GM23248 (cell line): ENCODE data around the gene TRAF3. TPM values are rescaled to one million over a fixed set of nuclear protein-coding genes. Genes with fewer than 3 reads are reported as not detected.
A peak's percentile ranks its signal among the peaks of the same experiment; 100 is the strongest.

Experiments
- DNase-seq: peaks from one replicate; pipeline ENCODE4 v3.0.0-alpha.2; 2015
- H2AFZ ChIP-seq: fragments of 200-600 bp; sonication (generic); 2 replicates; pipeline ENCODE4 v1.6.1; 2016; ENCODE audit warnings: antibody characterized with exemption
- H3F3A ChIP-seq: fragments of 200-600 bp; sonication (generic); 2 replicates; pipeline ENCODE4 v1.6.1; 2016; ENCODE audit warnings: mild to moderate bottlenecking, antibody characterized with exemption, mixed run types; ENCODE audit not compliant: insufficient read depth
- H3K27ac ChIP-seq: fragments of 200-600 bp; sonication (generic); 2 replicates; pipeline ENCODE4 v1.5.1; 2016; ENCODE audit warnings: mild to moderate bottlenecking
- H3K27me3 ChIP-seq: fragments of 200-600 bp; sonication (generic); replicated peaks from 2 replicates; pipeline ENCODE4 v1.6.1; 2016; ENCODE audit warnings: mild to moderate bottlenecking; ENCODE audit not compliant: insufficient read depth
- H3K36me3 ChIP-seq: fragments of 200-600 bp; sonication (generic); 2 replicates; pipeline ENCODE4 v1.6.1; 2016; ENCODE audit warnings: low read depth, mild to moderate bottlenecking
- H3K4me1 ChIP-seq: fragments of 200-600 bp; sonication (generic); 2 replicates; pipeline ENCODE4 v1.6.1; 2016; ENCODE audit warnings: mild to moderate bottlenecking; ENCODE audit not compliant: insufficient read depth
- H3K4me2 ChIP-seq: fragments of 200-600 bp; sonication (generic); one replicate; pipeline ENCODE4 v1.6.1; 2016; ENCODE audit warnings: mild to moderate bottlenecking; ENCODE audit not compliant: unreplicated experiment
- H3K4me3 ChIP-seq: fragments of 200-600 bp; sonication (generic); 2 replicates; pipeline ENCODE4 v1.5.1; 2016; ENCODE audit warnings: mild to moderate bottlenecking
- H3K79me2 ChIP-seq: fragments of 200-600 bp; sonication (generic); 2 replicates; pipeline ENCODE4 v1.6.1; 2016; ENCODE audit warnings: mild to moderate bottlenecking; ENCODE audit not compliant: insufficient read depth
- H3K9ac ChIP-seq: fragments of 200-600 bp; sonication (generic); 2 replicates; pipeline ENCODE4 v1.6.1; 2016; ENCODE audit warnings: mild to moderate bottlenecking
- H3K9me2 ChIP-seq: fragments of 200-600 bp; sonication (generic); 2 replicates; pipeline ENCODE4 v1.6.1; 2016; ENCODE audit warnings: mixed run types, mild to moderate bottlenecking, moderate library complexity; ENCODE audit not compliant: insufficient read depth
- H3K9me3 ChIP-seq: fragments of 200-600 bp; sonication (generic); one replicate; pipeline ENCODE4 v1.6.1; 2017; ENCODE audit warnings: low read depth
- H4K20me1 ChIP-seq: fragments of 200-600 bp; sonication (generic); 2 replicates; pipeline ENCODE4 v1.6.0; 2016; ENCODE audit not compliant: insufficient read depth
- EZH2 ChIP-seq: fragments of 200-600 bp; sonication (generic); IDR thresholded peaks from 2 replicates; pipeline ENCODE4 v1.6.1; 2018; ENCODE audit warnings: antibody characterized with exemption, mild to moderate bottlenecking; ENCODE audit not compliant: insufficient read depth, poor library complexity, severe bottlenecking
- EZH2phosphoT487 ChIP-seq: fragments of 200-600 bp; sonication (generic); IDR thresholded peaks from 2 replicates; pipeline ENCODE4 v1.6.1; 2018; ENCODE audit warnings: antibody characterized with exemption, moderate library complexity, mild to moderate bottlenecking, low read depth; ENCODE audit not compliant: insufficient read depth
- WGBS, 2 experiments: methylation state at CpG; one replicate each; pipeline ENCODE4 v1.1.6; 2015 to 2017; ENCODE audit warnings: low lambda C conversion rate in 2 of 2, low coverage in 1 of 2; ENCODE audit errors: missing lambda C conversion rate in 2 of 2; 5-methylcytosine and 5-hydroxymethylcytosine counted together
- in situ Hi-C: fragments of 300-500 bp; cut with MboI; formaldehyde crosslinking; loops from 2 replicates; pipeline ENCODE4 v1.15.0; 2020
- polyA plus RNA-seq: library from polyadenylated mRNA; unstranded; fragments of >200 nt; fragmentation: Nextera tagmentation; extraction: Ambion mirVana; gene quantifications from 2 replicates; pipeline ENCODE4 v1.2.1, GENCODE V29; 2016
- total RNA-seq: library from RNA; depleted of rRNA; stranded (reverse); fragments of >200 nt; shearing (Covaris generic); gene quantifications from 2 replicates; pipeline ENCODE4 v1.2.3, GENCODE V29; 2014

TRAF3 gene
- total and polyA plus RNA-seq, 2 experiments from 2014 or later: 7.9 to 17.9 TPM

DNA sequence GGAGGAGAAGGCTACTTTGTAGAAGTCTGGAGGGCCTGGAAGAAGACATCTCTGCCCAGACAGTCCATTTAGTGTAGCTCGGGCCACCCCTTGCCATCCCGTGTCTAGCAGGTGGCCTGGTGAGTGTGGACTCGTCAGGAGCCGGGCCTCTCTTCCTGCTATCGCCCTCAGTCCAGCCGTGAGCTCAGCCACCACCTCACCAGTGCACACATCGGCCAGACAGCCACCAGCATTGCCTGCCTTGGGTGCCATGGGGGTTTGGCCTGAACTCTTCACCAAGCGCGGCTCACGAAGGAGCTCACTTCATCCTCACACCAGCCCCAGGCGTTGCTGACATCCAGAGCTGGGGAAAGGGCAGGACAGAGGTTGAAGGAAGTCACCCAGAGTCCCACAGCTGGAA lies 19.6 kb upstream of the TRAF3 start:
- Histone ChIP-seq H3K27me3 (0 out of 2 replicates have a peak, but pooled peaks cover 5% of the 10 kb centered on the region), H3K9me3 (no peaks in the 10 kb centered on the region), H3F3A (no peaks in the 10 kb centered on the region), H3K4me3 (no peak overlapping the region), H3K79me2 (no peaks in the 10 kb centered on the region), H3K4me2 (no peak overlapping the region), H3K27ac (no peak overlapping the region), H4K20me1 (no peaks in the 10 kb centered on the region), H2AFZ (no peak overlapping the region), H3K9me2 (no peaks in the 10 kb centered on the region), H3K36me3 (no peaks in the 10 kb centered on the region), H3K9ac (no peak overlapping the region), H3K4me1 (no peaks in the 10 kb centered on the region)
- WGBS, 2 experiments: 84 to 88% methylated on average over 11 of the region's 11 CpGs
- in situ Hi-C loops: no loop called here
- no peak for DNase-seq
- TF ChIP-seq EZH2: no peak
- no peak for TF ChIP-seq EZH2phosphoT487

DNA sequence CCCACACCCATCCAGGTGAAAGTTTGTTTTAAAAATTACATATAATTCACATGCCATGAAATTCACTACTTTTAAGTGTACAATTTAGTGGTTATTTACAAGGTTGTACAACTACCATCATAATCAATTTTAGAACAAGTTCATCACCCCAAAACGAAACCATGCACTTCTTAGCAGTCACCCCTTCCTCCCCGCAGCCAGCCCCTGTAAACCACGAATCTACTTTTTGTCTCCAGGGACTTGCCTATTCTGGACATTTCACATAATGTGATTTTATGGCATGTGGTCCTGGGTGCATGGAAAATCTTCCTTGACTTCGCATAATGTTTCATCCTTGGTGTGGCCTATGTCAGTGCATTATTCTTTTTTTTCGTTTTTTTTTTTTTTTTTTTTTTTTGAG lies 19.2 kb upstream of the TRAF3 start:
- DNase-seq: no peak
- no peak for TF ChIP-seq EZH2
- TF ChIP-seq EZH2phosphoT487: no peak
- 85 to 87% methylated on average over 5 of the region's 5 CpGs for WGBS, 2 experiments
- H3K79me2 ChIP-seq: no peaks in the 10 kb centered on the region
- H3K4me3 ChIP-seq: no peak overlapping the region
- H3K9me3 ChIP-seq: no peaks in the 10 kb centered on the region
- no peaks in the 10 kb centered on the region for H3K4me1 ChIP-seq
- no peaks in the 10 kb centered on the region for H3K36me3 ChIP-seq
- H3K4me2 ChIP-seq: no peak overlapping the region
- H3K9ac ChIP-seq: no peak overlapping the region
- in situ Hi-C loops: no loop called here
- H3F3A ChIP-seq: no peaks in the 10 kb centered on the region
- no peaks in the 10 kb centered on the region for H3K9me2 ChIP-seq
- H2AFZ ChIP-seq: no peak overlapping the region
- H4K20me1 ChIP-seq: no peaks in the 10 kb centered on the region
- 0 out of 2 replicates have a peak, but pooled peaks cover 5% of the 10 kb centered on the region for H3K27me3 ChIP-seq
- H3K27ac ChIP-seq: no peak overlapping the region

DNA sequence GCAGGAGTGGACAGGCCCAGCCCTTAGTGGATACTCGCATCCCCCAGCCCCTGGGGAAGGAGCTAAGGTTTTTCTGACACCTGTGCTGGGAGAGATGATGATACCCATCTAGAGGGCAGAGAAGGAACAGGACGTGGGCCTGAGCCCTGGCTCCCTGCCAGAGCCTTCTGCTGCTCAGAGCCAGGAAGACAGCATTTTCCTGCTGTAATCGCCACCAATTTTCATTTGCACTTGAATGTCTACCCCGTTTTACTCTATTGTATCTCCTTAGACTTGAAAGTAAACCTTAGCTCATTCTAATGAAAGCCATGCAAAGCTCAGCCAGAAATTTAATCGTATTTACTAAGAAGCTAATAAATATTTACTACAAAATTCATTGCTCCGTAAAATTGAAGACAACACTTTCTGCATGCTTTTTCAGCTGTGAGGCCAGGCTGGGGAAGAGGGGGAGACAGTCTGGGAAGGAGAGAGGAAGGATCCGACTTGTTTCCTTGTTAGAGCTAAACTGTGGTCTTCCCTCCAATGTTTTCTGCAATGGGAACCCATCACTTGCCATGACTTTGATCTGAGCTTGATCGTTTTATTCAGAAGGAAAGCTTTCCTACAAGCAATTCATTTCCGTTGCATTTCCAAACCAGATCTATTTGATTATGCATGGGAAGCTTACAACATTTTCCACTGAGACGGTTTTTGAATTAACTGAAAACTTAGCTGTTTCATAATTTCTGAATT lies 17.6 kb upstream of the TRAF3 start:
- H4K20me1 ChIP-seq: no peaks in the 10 kb centered on the region
- H3K9me3 ChIP-seq: no peaks in the 10 kb centered on the region
- no peaks in the 10 kb centered on the region for H3K9me2 ChIP-seq
- H3K36me3 ChIP-seq: no peaks in the 10 kb centered on the region
- no peak for TF ChIP-seq EZH2
- no peak for TF ChIP-seq EZH2phosphoT487
- H3K4me1 ChIP-seq: no peaks in the 10 kb centered on the region
- H3F3A ChIP-seq: no peaks in the 10 kb centered on the region
- no peak overlapping the region for H3K27ac ChIP-seq
- H3K27me3 ChIP-seq: 0 out of 2 replicates have a peak, but pooled peaks cover 5% of the 10 kb centered on the region
- H3K9ac ChIP-seq: no peak overlapping the region
- no peak overlapping the region for H3K4me3 ChIP-seq
- no peak overlapping the region for H2AFZ ChIP-seq
- 28 to 29% methylated on average over 10 of the region's 10 CpGs for WGBS, 2 experiments
- no peaks in the 10 kb centered on the region for H3K79me2 ChIP-seq
- peak; percentile 21 for DNase-seq
- in situ Hi-C loops: no loop called here
- H3K4me2 ChIP-seq: no peak overlapping the region

DNA sequence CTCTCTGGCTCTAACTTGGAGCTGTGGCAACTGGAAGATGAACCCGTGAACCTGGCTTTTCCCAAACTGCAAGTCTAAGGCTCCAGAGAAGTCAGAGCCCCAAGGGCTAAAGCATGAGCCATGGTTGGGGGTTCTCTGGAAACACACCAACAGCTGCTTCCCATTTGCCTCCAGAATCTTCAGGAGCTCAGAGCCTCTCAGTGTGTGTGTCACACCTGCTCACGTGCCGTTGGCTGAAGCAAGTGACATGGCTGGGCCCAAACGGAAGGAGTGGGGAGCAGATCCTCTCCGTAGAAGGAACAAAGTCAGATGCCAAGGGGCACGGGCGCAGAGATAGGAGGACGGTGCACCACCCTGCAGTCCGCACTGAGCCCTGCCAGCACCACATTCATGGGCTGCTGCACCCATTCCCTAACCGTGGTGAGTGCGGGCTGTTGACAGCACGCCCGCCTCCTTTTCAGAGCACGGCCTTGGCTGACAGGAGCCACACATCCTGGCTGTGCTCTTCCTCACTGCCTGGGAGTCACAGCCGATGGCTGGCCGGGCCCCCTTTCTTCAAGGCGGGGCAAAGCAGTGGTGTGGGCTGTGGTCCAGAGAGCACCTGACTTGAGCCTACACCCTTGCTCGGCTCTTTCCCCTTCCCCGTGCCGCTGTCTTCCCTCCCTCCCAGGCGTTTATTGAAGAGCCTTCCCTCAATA lies 16.6 kb upstream of the TRAF3 start:
- no peak for DNase-seq
- Histone ChIP-seq H4K20me1 (no peaks in the 10 kb centered on the region), H3K79me2 (no peaks in the 10 kb centered on the region), H3K27me3 (0 out of 2 replicates have a peak, but pooled peaks cover 5% of the 10 kb centered on the region), H3K4me2 (no peak overlapping the region), H3K9me3 (no peaks in the 10 kb centered on the region), H3K9ac (no peak overlapping the region), H3K4me1 (no peaks in the 10 kb centered on the region), H3K27ac (no peak overlapping the region), H3F3A (no peaks in the 10 kb centered on the region), H3K9me2 (no peaks in the 10 kb centered on the region), H3K36me3 (no peaks in the 10 kb centered on the region), H2AFZ (no peak overlapping the region), H3K4me3 (no peak overlapping the region)
- 68 to 71% methylated on average over 17 to 21 of the region's 21 CpGs for WGBS, 2 experiments
- TF ChIP-seq EZH2 (no peak), EZH2phosphoT487 (no peak)
- in situ Hi-C loops: no loop called here
